CD4-positive, alpha-beta T cell treated with Interleukin-6 at 100 ng/mL for 8 hours (primary cell): ENCODE measurements around the gene UAP1.
"Not testable (repeated sequence)": the region's sequence is repeated elsewhere in the genome, so short reads cannot be mapped to it uniquely, and the experiment has no call there.

ENCODE experiments used
- DNase-seq: peaks from one replicate; pipeline ENCODE4 v3.0.0-alpha.2; 2020; ENCODE audit warnings: mixed read lengths, low spot score

Gene UAP1

GRCh38 chr1:162565460-162565859, 3.9 kb downstream of the UAP1 start:
- DNase-seq: no peak

GRCh38 chr1:162566870-162567269, 5.3 kb downstream of the UAP1 start:
- DNase-seq: no peak

GRCh38 chr1:162568802-162569201, 7.3 kb downstream of the UAP1 start:
- no peak for DNase-seq

- no peak for DNase-seq
Observed at GRCh38 chr1:162570718-162571117, 9.2 kb downstream of the UAP1 start.

- DNase-seq: not testable (repeated sequence)
Observed at GRCh38 chr1:162571121-162571520, 9.6 kb downstream of the UAP1 start.

GRCh38 chr1:162571696-162572095, 10.2 kb downstream of the UAP1 start:
- DNase-seq: no peak

- DNase-seq: no peak
Observed at GRCh38 chr1:162573136-162573535, 11.6 kb downstream of the UAP1 start.

- DNase-seq: no peak
Observed at GRCh38 chr1:162578071-162578700, 16.7 kb downstream of the UAP1 start.

- DNase-seq: no peak
Observed at GRCh38 chr1:162578936-162579335, 17.4 kb downstream of the UAP1 start.

- DNase-seq: no peak
Observed at GRCh38 chr1:162580308-162580707, 18.8 kb downstream of the UAP1 start.

GRCh38 chr1:162582901-162583300, 21.4 kb downstream of the UAP1 start:
- DNase-seq: not testable (repeated sequence)

GRCh38 chr1:162585101-162585500, 23.6 kb downstream of the UAP1 start:
- DNase-seq: not testable (repeated sequence)

- no peak for DNase-seq
Observed at GRCh38 chr1:162587347-162587746, 25.8 kb downstream of the UAP1 start.

GRCh38 chr1:162587761-162588260, 26.3 kb downstream of the UAP1 start:
- DNase-seq: no peak

- DNase-seq: no peak
Observed at GRCh38 chr1:162590101-162590500, 28.6 kb downstream of the UAP1 start.

GRCh38 chr1:162590686-162591085, 29.2 kb downstream of the UAP1 start:
- no peak for DNase-seq

- no peak for DNase-seq
Observed at GRCh38 chr1:162596514-162597170, 35.1 kb downstream of the UAP1 start.

GRCh38 chr1:162599451-162599850, 37.9 kb downstream of the UAP1 start:
- no peak for DNase-seq

- DNase-seq: not testable (repeated sequence)
Observed at GRCh38 chr1:162603117-162603516, 41.6 kb downstream of the UAP1 start.

- DNase-seq: no peak
Observed at GRCh38 chr1:162605225-162605927, 43.9 kb downstream of the UAP1 start.

- DNase-seq: no peak
Observed at GRCh38 chr1:162609306-162609705, 47.8 kb downstream of the UAP1 start.

GRCh38 chr1:162612606-162613400, 51.3 kb downstream of the UAP1 start:
- no peak for DNase-seq
